Astrocyte of the spinal cord (primary cell): Measurements from ENCODE around the gene KCNAB3.
"Not testable (repeated sequence)": the region's sequence is repeated elsewhere in the genome, so short reads cannot be mapped to it uniquely, and the experiment has no call there.

Source experiments
- DNase-seq: peaks from one replicate; pipeline ENCODE4 v3.0.0; 2011; ENCODE audit warnings: low read depth, low spot score
- H3K4me3 ChIP-seq: 2 replicates; pipeline ENCODE4 v1.5.1; 2011; ENCODE audit warnings: low read depth, mild to moderate bottlenecking, low read length, moderate library complexity
- in situ Hi-C: cut with HindIII; loops from 2 replicates; pipeline ENCODE4 v1.10.0; 2017; ENCODE audit warnings: low sequenced_read_pairs
- TF ChIP-seq, protein P1 (sequence below): IDR thresholded peaks from 2 replicates; pipeline ENCODE4 v1.5.1; 2012; ENCODE audit warnings: low read depth, mild to moderate bottlenecking, low read length, inconsistent platforms

KCNAB3 gene

DNA sequence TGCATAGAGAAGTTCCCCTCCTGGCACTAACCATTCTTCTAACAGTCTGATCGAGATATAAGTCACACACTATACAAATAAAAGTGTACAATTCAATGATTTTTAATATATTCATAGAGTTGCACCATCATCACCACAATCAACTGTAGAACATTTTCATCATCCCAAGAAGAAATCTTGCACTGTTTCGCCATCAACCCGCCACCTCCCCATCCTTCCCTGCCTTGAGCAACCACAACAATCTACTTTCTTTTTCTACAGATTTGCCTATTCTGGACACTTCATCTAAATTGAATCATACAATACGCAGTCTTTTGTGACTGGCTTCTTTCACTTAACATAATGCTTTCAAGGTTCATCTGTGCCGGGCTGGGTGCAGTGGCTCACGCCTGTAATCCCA, 39.8 kb upstream of the KCNAB3 start:
- no peak for DNase-seq
- H3K4me3 ChIP-seq = no peak overlapping the region
- in situ Hi-C loops = no loop called here
- TF ChIP-seq, protein P1, sequence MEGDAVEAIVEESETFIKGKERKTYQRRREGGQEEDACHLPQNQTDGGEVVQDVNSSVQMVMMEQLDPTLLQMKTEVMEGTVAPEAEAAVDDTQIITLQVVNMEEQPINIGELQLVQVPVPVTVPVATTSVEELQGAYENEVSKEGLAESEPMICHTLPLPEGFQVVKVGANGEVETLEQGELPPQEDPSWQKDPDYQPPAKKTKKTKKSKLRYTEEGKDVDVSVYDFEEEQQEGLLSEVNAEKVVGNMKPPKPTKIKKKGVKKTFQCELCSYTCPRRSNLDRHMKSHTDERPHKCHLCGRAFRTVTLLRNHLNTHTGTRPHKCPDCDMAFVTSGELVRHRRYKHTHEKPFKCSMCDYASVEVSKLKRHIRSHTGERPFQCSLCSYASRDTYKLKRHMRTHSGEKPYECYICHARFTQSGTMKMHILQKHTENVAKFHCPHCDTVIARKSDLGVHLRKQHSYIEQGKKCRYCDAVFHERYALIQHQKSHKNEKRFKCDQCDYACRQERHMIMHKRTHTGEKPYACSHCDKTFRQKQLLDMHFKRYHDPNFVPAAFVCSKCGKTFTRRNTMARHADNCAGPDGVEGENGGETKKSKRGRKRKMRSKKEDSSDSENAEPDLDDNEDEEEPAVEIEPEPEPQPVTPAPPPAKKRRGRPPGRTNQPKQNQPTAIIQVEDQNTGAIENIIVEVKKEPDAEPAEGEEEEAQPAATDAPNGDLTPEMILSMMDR = no peak

DNA sequence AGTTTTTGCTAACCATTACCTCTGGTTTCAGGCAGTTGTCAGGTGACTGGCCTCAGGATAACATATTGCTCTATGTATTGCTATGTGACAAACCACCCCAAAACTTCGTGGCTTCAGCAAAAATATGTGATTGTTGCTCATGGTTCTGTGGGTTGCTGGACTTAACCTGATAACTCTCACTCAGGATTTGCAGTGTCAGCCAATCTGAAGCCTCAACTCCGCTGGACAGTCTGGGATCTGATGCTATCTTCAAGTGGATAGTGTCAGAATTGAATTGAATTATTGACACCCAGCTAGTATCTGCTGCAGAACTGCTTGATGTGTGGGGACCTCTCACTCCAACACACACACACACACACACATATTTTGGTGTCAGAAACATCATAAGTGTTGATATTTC, 38.1 kb upstream of the KCNAB3 start:
- in situ Hi-C loops = no loop called here
- no peak overlapping the region for H3K4me3 ChIP-seq
- DNase-seq = no peak
- TF ChIP-seq, protein P1 = no peak

DNA sequence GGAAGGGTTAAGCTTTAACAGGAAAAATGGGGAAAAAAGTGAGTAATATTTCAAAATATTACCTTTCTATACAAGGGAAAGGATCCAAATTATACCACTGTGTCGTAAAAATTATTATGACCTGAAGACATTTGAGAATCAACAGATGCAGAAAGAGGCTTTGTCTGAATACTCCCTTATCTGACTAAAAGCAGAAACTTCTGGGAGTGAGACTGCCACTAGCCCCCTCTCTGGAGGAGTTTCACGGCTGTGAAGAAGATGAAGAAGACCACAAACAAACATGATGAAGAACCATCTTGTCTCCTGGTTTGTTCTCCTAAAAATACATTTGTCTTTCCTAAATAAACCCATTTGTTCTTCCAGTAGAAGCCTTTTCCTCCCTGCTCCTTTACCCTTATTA, 31.8 kb upstream of the KCNAB3 start:
- H3K4me3 ChIP-seq = no peak overlapping the region
- TF ChIP-seq, protein P1 = no peak
- in situ Hi-C loops = no loop called here
- no peak for DNase-seq

DNA sequence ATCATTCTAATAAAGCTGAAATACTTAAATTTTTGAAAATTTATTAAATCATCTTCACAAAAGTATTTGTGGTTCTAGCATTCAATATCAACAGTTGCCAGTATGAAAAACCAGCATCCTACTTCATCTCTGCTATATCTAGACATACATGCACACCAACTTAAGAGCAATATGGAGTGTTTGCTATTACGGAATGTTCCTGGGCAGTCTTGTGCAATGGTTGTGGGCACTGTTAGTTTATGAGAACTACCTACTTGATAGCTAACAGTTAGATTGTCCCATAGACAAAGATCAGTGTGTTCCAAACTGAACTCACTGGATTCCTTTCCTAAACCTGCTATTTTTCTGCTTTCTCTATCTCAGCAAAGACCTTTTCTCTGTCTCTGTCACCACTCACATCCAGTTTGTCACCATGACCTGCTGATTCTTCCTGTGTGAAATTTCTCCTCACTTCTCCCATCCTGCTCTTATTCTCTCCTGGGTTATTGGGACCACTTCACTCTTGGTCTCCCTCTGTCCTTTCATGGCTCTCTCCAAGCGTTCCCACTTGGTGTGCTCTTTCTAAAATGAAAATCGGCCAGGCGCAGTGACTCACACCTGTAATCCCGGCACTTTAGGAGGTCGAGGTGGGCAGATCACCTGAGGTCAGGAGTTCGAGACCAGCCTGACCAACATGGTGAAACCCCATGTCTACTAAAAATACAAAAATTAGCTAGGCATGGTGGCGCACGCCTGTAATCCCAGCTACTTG, 30.0 kb upstream of the KCNAB3 start:
- no peak for DNase-seq
- TF ChIP-seq, protein P1 = no peak
- H3K4me3 ChIP-seq = no peak overlapping the region
- in situ Hi-C loops = no loop called here

DNA sequence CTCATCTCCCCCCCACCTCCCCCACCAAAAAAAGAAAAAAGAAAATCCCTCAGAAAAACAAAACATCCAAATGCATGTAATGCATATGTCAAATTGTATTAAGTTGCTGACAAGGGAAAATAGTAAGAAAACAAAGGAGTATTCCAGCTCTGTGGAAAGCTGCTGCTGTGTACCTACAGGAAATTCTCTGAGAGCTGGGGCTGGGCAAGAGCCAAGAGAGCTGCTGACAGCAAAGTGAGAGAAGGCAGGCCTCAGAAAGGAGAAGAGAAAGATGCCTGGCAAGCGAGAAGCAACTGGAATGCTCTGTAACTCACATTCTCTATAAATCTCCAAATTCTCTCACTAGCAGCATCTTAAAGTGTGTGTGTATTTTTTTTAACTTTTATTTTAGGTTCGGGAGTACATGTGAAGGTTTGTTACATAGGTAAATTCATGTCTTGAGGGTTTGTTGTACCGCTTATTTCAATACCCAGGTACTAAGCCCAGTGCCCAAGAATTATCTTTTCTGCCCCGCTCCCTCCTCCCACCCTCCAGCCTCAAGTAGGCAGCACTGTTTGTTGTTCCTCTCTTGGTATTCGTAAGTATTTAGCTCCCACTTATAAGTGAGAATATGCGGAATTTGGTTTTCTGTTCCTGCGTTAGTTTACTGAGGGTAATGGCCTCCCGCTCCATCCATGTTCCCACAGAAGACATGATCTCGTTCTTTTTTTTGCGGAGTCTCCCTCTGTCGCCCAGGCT, 26.7 kb upstream of the KCNAB3 start:
- DNase-seq = no peak
- in situ Hi-C loops = no loop called here
- no peak overlapping the region for H3K4me3 ChIP-seq
- TF ChIP-seq, protein P1 = no peak

DNA sequence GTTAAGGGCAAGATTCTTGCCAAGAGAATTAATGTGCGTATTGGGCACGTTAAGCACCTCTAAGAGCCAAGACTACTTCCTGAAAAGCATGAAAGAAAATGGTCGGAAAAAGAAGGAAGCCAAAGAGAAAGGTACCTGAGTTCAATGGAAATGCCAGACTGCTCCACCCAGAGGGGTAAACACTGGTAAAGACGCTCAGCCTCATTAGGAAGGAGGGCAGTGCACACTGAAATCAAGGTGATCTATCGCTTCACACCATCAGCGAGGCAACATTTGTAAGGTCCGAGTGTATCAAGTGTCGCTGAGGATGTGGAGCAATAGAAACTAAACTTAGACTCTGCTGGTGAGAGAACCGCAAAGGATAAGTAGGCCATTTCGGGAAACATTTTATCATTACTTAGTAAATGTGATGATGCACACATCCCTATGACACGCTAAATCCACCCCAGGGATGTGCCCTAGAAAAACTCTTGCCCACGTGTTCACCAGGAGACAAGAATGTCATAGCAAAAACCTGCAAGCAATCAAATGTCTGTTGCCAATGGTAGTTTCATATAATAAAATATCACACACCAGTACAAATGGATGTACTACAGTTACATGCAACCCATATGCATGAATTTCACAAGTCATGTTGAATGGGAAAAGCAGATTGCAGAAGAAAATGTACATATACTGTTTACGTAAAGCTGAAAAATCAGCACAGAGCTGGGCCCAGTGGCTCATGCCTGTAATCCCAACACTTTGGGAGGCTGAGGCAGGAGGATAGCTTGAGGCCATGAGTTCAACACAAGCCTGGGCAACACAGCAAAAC, 26.0 kb upstream of the KCNAB3 start:
- H3K4me3 ChIP-seq = no peak overlapping the region
- TF ChIP-seq, protein P1 = no peak
- DNase-seq = no peak
- in situ Hi-C loops = no loop called here

DNA sequence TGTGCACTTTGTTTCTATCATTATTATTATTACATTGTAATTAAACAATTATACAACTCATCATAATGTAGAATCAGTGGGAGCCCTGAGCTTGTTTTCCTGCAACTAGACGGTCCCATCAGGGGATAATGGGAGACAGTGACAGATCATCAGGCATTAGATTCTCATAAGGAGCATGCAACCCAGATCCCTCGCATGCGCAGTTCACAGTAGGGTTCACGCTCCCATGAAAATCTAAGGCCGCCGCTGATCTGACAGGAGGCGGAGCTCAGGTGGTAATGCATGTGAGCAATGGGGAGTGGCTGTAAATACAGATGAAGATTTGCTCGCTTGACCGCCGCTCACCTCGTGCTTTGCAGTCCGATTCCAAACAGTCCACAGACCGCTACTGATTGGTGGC, 23.6 kb upstream of the KCNAB3 start:
- in situ Hi-C loops, H3K4me3 ChIP-seq, DNase-seq: not testable (repeated sequence)
